Activated T-cell treated with anti-CD3 and anti-CD28 coated beads, Interleukin-2, amount 50 U/mL, for 1 hour (primary cell): ENCODE measurements around the gene CHST11.
"Not testable (repeated sequence)": the region's sequence is repeated elsewhere in the genome, so short reads cannot be mapped to it uniquely, and the experiment has no call there.

Source experiments
- DNase-seq: peaks from one replicate; pipeline ENCODE4 v3.0.0-alpha.2; 2020

The CHST11 gene

DNA sequence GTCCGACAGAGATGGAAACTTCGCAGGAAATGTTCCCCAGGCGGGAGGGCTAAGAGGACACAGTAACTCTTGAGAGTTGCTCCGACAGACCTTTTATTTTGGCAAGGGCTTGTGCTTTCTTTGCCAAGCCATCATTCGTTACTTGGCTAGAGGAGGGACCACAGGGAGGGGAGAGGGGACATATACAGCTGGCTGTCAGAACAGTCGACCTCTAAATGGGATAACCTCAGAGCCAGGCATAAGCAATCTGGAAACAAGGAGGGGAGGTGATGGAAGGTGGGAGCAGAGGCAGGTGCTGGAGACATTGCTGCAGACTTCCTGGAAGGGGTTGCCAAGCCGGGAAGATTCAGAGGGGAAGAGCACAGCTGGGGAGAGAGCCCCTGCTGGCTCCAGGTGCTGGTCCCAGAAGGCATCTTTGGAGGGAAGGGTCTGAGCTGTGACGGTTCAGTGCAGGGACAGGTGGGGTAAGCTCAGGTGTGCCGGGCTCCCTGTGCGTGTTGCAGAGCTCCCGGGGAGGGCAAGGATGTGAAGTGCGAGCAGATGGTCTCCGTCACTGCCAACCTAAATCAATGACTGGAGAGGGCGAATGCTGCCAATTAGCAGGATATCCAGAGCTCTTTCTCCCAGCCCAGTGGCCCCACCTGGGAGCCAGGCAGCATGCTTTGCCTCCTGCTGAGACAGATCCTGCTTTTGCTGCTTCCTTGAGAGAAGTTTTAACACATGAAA lies 50.1 kb downstream of the CHST11 start:
- no peak for DNase-seq

DNA sequence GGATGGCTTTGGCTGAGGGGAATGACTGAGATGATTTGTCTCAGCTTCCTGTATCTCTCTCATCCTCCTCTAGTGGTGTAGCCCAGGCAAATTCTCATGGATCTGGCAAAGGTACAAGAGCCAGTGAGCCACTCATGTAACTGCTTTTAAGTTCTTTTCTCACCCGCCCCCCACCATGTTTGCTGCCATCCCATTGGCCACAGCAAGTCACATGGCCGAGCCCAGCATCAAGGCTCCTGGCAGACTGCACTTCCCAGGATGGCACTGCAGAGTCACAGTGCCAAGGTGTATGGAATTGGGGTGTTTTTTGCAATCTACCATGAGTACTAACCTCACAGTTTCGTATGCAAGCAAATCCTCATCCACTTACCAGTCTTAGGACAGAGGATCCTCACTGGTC lies 50.9 kb downstream of the CHST11 start:
- no peak for DNase-seq

DNA sequence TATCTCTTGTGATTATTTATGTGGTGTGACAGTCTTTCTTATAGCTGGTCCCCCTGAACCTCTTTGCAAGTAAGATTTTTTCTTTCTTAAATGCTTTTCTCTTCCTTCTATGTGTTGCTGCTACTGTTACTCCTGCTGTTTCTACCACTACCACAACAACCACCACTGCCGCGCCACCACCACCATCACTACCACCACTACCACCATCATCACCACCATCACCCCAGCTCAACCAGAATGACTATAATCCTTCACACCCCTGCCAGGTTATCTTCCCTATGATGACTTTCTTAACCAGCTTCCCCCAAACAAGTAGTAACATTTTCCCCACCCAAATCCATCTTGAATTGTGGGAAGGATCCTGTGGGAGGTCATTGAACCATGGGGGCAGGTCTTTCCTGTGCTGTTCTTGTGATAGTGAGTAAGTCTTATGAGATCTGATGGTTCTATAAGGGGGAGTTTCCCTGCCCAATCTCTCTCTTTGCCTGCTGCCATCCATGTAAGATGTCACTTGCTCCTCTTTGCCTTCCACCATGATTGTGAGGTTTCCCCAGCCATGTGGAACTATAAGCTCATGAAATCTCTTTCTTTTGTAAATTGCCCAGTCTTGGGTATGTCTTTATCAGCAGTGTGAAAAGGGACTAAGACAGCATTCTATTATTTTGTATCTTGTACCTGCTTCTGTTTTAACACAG lies 52.2 kb downstream of the CHST11 start:
- DNase-seq, result no peak

DNA sequence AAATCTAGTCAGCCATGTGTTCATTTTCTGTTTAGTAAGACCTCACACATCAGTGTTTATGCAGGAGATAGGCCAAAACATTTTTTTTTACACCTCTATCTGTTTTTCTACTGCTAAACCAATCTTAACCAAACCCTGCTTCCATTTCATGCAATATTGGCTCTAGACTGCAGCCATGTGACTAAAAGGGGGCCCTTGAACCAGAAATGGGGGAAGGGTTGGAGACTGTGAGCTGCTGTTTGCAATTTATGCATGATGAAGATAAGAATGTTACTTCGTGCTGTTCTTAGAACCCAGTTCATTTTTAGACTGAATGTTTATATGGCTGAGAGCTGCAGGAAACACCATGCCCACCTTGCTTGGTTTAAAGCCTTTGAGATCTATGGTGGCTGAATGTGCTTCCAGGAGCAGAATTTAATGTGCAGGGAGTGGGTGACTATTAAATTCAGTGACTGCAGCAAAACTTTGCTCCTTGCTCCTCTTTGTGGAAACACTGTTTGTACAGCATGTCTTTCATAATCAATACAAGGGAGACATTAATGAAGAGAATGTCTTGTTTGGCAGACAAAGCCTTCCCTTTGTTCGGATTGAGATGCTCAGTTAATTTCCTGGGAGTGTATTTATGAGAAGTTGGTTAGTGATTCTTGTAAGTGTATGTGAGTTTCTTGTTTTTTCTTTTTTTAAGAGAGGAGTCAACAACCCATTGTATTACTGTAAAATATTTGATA lies 53.6 kb downstream of the CHST11 start:
- DNase-seq, result no peak

DNA sequence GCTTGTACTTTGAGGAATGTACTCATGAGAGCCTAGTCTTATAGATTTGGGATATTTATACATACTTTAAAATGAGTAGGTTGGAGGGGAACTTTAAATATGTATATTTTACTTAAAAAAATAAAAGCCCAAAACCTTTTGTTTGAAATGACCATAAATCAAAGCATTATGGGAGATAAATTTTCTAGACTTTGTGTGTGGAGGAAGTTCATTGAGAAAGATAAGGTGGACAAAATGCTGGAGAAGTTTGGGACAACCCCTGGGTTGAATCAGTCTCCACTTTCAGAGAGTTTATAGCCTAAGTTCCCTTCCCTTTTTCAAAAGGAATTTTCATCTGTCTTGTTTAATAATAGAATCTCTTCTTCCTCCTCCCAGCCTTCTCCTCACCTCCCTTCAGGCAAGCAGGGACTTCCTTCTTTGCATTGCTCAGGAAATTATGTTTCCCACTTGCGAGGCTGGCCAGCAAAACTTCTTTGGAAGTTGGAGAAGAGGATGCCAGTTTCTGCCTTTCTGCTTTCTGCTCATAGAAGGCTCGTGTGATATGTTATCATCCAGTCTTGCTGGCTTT lies 54.2 kb downstream of the CHST11 start:
- DNase-seq, result no peak

DNA sequence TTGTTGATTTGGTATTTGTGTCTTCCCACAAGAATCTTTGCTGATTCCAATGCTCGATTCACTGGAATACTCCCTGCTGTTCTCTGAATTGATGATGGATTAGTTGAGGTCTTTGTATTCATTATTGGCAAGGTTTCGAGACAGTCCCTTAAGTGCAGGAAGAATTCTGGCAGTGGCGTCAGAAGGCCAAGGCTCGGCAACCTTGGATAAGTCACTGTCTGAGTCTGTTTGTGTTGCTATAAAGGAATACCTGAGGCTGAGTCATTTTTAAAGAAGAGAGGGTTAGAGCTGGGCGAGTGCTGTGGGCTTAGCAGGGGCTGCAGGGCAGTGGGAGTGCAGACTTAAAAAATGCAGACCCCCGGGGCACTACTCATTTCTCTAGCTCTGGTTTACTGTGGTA lies 56.9 kb downstream of the CHST11 start:
- no peak for DNase-seq

DNA sequence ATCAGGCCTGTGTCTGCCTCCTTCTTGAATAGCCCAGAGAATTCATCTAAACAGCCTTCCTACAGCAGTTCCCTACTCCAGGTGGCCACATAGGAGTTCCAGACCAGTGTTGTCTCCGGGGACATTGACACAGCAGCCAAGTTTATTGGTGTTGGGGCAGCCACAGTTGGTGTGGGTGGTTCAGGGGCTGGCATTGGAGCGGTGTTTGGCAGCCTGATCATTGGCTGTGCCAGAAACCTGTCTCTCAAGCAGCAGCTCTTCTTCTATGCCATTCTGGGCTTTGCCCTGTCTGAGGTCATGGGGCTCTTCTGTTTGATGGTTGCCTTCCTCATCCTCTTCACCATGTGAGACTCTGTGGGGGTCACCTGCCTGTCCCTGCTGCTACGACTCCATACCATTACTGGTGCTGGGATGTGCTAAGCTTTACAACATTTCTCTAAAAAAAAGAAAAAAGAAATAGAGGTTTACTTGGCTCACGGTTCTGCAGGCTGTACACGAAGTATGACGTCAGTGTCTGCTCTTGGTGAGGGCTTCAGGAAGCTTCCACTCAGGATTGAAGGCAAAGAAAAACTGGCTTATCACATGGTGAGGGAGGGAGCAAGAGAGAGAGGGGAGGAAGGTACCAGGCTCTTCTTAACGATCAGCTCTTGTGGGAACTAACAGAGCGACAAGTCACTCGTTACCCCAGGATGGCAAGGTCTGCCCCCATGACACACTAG lies 57.5 kb downstream of the CHST11 start:
- DNase-seq, result no peak

DNA sequence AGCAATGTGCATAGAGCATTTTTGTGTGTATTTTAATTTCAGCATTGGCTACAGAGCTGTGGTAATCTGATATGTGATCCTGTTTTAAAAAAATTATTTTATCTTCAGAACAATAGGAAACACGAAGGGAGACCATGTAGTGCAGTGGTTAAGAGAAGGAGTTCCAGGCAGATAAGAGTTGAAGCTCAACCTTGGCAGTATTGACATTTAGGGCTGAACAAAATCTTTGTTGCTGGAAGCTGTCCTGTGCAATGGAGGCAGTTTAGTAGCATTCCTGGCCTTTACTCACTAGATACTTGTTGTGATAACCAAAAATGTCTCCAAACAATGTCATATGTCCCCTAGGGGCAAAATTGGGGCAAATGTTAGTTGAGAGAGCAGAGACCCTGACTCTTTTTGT lies 59.2 kb downstream of the CHST11 start:
- no peak for DNase-seq

DNA sequence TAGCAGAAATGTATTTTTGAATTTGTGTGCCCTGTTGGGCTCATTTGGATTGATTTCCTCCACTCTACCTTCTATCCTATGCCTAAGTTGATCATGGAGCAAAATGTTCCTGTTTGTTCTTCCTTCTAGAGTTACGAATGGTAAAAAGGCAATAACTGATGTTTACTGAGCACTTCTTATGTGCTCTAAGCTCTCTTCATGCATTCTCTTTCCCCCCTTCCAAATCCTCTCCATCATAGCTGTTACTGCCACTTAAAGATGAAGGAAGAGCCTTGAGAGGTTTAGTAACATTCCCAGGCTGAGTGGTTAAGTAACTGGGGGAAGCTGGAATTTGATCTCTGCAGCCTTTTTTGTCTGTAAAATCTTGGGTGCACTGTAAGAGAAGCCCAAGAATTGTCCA lies 60.1 kb downstream of the CHST11 start:
- no peak for DNase-seq

DNA sequence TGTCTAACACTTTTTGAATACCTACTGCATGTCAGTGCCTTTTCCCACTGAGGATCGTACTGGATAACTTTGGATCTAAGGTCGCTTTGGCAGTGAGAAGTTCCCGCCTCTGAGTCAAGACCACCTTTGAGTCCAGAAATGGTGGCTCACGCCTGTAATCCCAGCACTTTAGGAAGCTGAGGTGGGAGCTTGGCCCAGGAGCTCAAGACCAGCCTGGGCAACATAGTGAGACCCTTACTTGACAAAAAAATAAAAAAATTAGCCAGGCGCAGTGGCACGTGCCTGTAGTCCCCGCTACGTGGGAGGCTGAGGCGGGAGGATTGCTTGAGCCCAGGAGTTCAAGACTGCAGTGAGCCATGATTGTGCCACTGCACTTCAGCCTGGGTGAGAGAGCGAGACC lies 61.1 kb downstream of the CHST11 start:
- no peak for DNase-seq

DNA sequence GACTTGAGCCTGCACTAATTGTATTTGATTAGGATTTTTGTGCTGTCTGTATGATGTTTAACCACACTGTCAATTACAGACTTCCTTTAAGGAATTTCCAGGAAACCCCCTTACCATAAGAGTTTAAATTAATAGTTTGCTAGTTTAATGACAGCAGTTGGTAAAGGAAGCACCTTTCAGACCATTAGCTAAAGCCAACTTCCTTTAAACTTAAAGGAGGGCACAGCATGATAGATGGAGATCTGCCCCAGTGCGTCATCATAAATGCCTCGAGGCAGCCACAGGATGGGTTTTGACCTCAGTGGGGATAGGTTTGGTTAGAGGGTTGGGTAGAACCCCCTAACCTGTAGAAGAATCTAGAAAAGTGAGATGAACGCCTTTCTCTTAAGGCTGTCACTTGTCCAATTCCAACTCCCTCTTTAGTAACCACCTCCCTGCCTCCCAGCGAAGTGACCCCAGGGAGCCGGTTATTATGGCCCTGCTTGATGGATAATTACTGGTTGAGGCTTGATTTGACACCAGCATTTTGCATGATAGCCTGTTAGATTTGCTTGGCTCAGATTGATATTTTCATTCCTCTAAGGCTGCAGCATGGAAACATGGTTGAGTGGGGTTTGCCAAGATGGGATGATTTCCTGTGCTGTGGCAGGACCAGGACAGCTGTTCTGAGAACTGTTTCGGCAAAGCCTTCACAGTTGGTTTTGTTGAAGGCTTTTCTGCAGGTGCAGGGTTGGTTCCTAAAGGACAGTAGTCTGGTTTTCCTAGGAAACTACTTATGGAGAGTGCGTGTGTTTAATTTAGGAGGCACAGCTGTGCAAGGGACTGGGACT lies 62.7 kb downstream of the CHST11 start:
- peak; percentile 36 for DNase-seq

DNA sequence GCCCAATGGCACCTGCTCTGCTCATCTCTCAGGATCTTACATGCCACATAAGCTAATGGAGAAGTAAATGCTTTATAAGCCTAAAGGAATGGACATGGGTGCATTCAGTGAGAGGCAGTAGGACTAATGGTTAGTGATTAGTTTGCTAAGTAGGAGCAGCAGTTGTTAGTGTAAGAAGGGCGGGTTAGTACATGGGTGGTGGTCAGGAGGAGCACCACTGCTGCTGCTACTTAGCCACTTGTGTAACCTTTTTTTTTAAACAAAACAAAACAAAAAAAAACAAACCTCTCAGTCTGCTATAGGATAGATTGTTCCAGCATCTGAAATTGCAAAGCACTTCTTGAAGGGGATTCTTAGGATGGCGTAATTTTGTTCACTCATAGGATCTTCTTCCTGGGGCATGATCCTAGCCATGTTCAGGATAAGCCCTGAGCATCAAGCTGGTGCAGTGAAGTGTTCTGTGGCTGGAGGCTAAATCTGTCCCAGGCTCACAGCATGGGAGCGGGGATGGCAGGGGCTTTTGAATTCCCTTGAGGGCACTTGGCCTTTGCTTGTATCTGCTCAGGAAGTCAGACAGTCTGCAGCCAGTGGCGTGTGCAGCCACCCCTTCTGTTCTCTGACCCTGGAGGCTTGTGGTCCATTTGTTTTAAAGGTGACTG lies 63.6 kb downstream of the CHST11 start:
- no peak for DNase-seq

DNA sequence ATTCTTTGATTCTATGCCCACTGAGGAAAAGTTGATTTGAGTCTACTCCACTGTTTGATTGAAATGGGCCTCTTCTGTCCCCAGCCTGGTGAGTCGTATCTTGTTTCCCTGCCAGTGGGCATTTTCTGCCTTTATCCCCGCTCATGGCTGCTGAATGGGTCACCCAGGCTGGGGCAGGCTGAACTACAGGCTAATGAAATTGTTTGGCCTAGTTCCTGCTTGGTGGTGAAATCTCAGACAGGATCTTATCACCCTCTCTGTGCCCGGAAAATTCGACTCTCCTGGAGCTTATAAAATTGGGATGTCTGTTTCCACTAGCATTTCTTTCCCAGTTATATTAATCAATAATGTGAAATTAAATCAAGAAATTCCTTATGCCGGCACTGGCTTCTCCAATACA lies 65.0 kb downstream of the CHST11 start:
- DNase-seq, result no peak

DNA sequence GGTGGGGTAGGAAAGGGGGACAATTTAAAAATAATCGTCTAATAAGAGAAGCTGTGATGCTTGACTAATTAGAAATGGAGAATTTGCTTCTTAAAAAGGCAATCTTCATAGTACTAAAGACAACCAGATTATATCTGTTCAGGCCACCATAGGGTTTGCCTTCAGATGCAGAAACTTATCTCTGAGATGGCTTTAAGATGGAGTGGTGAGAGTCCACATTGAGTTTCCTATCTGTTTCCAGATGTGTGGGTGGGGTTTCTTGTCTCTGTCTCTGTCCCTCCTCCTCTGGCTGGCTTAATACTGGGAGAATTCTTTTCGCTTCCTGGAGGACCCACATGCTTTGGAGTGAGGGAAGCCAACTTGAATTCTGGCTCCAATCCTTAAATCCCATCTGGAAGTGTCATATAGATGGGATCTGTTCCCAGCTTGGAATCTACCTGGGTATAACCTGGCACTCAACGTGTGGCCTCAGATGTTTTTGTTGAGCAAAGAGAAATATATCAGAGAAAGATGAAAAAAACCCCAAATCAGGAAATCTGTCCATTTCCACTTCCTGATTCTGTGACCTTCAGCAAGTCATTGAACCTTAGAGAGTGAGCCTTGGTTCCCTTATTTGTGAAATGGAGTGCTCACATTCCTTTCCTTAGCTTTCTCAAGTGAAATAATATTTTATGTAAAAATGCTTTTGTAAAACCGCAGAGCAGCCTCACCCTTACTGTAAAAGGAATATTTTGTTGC lies 66.4 kb downstream of the CHST11 start:
- DNase-seq, result no peak

DNA sequence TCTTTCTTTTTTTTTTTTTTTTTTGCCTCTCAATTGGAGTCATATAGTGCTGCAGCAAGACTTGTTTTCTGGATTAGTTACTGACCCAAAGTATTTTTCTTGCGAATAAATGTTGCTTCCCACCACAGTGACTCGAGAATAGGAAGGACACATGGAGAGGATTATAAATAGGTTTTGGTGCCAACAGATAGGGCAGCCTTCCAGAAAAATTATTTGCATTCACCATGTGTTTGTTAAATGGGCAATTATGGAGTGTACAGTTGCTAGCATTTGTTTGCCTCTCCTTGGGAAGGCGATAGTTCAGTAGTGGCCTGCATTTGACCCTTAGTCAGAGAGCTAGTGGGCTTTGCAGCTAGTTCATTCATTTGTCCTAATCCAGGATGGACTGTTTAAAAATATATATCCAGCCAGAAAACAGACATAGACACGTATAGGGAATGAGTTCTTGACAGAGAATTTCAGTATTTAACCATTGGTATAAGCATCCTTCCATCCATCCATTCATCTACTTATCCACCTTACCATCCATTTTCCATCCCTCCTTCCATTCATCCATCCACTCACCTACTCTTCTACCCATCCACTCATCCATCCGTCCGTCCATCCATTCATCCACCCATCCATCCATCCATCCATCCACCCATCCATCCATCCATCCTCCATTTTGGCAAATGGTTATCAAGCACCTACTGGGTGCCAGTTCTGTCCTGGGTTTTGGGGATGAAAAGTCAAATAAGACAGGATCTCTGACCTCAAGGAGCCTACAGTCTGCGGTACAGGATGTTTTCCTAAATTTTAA lies 67.5 kb downstream of the CHST11 start:
- DNase-seq, result no peak

DNA sequence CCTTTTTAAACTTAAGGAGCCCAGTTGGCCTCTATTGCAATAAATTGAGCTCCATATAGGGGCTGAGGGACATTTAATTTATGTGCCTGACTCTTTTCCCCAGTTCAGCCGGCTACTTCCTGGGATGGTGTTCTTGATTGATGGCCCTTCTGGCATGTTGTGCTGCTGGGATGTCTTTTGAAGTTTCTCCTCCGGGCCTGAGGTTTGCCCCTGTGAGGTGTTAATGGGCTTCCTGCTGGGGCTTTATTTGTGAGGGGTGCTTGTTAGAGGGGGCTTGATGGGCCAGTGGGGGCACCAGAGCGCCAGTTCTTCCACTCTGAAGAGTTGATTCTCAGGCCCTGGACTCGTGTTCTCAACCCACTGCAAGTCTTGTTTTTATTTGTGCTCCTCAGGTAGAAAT lies 69.6 kb downstream of the CHST11 start:
- DNase-seq, result no peak

DNA sequence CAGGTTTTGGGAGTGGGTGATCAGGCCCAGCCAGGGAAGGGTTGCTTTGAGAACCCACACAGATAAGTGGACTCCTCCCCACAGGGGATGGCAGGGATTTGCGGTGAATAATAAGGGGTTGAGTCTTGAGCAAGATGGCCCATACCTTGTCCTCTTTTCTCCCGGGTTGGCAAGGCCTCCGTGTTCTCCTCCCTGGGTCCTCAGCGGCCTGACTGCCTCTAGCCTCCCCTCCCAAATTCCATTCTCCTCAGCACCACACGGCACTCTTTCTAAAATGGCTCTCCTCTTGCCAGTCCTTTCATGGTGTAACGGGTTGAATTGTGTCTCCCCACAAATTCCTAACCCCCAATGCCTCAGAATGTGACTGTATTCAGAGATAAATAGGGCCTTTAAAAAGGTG lies 70.0 kb downstream of the CHST11 start:
- no peak for DNase-seq

DNA sequence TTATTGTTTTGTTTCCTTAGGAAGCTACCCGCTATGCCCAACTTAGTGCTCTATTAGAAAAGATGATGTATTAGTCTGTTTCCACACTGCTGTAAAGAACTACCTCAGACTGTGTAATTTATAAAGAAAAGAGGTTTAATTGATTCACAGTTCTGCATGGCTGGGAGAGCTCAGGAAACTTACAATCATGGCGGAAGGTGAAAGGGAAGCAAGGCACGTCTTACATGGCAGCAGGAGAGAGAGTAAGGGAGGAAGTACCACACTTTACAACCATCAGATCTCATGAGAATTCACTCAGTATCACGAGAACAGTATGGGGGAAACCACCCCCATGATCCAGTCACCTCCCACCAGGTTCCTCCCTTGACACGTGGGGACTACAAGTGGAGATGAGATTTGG lies 70.9 kb downstream of the CHST11 start:
- DNase-seq, result not testable (repeated sequence)

DNA sequence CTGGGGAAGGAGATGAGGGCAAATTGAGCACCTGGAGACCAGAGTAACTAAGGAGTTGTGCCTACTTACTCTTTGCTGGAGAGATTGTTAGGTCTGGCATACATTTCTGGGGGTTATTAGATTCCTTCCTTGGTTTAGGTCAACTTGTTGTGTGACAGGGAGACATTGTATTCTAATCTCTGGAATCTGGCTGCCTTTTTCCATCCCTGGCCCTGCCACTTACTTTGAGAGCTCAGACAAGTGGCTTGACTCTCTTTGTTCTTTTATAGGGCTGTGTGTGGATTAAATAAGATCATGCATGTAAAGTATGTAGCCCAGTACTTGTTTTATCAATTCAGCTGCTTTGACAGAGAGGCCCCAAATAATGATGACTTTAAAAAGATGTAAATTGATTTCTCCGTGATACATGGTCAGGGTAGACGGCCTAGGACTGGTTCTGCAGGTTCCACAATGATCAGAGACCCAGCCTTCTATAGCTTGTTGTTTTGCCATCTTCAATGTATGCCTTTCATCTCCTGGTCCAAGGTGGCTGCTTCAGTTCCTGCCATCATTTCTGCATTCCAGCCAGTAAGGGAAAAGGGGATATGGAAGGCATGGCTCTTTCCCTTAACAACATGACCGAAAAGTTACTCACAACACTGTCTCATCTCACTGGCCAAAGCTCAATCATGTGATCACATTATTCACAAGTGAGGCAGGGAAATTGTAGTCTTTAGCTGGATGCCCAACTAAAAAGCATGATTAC lies 72.6 kb downstream of the CHST11 start:
- DNase-seq, result no peak
